Hematopoietic multipotent progenitor cell treated with erythropoietin and hydrocortisone succinate and interleukin-3 and kit ligand, for 17 days (in vitro differentiated cells): ENCODE data around the gene MAP3K5.

ENCODE experiments used
- DNase-seq: peaks from one replicate; pipeline ENCODE4 v3.0.0-alpha.2; 2015; ENCODE audit warnings: low spot score

MAP3K5 gene

DNA sequence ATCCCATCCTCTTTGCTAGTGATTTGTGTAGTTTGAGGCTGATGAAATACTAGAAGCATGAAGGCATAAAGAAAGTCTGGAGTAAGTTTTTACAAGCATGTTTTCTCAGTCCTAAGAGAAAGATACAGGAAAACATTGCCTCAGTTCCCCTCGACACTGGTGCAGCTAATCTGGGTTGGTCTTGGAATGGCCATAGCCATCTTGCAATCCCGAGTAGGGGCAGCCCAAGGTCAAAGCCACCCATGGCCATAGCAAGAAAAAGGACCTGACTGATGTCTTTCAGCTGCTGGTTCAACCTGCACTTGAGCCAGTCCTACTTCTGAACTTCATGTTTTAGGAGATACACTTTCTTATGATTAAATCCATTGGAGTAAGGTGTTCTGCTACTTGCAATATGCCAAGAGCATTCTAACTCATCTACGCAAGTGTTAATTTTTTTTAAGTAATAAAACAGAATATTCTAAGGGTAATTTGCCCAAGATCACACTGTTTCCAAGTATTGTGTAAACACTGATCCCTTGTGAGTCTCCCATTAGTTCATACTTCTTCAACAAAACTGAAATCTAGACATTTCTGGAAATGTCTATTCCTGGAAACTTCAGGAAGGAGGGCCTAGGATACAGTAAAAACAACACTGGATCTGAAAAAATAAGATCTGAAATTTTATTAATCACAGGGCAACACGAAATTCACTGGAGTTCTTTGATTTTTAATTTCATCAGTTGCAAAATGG is 108.9 kb downstream of the MAP3K5 start:
- no peak for DNase-seq

- no peak for DNase-seq
Observed at GRCh38 chr6:136682292-136682691, 110.0 kb downstream of the MAP3K5 start.

DNA sequence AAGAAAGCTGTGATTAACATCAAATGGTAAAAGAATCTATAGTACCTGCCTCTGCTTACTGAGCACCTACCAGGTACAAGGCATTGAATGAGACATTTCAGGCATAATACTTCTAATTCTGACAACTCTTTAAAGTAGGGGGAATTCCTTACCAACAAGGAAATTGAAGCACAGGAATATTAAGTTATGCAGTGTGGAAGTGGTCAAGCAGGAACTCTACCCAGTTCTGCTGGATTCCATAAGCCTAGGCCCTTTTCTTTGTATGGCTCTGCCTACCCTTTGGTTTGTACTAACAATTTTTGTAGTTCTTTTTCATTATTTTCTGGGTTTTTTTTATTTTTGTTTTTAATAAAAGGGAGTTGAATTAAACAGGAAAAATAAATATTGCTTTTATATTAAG is 114.5 kb downstream of the MAP3K5 start:
- no peak for DNase-seq

- no peak for DNase-seq
Observed at GRCh38 chr6:136677344-136677743, 114.9 kb downstream of the MAP3K5 start.

- no peak for DNase-seq
Observed at GRCh38 chr6:136676075-136676474, 116.2 kb downstream of the MAP3K5 start.

DNA sequence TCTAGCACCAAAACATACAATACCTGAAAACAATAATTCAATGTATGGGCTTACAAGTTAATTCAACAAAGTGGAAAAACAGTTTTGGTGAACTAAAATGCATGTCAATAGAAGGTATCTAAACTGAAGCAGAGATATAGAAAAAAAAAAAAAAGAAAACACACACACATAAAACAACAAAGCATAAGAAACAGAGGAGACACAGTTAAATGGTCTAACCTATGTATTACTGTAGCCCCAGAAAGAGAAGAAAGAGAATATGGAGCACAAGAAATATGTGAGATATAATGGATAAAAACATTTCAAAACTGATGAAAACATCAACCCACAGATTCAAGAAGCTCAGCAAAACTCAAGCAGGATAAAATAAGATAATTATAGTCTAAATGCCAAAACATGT is 118.7 kb downstream of the MAP3K5 start:
- no peak for DNase-seq

- no peak for DNase-seq
Observed at GRCh38 chr6:136672144-136672543, 120.1 kb downstream of the MAP3K5 start.

- DNase-seq = no peak
Observed at GRCh38 chr6:136669299-136669699, 123.0 kb downstream of the MAP3K5 start.

DNA sequence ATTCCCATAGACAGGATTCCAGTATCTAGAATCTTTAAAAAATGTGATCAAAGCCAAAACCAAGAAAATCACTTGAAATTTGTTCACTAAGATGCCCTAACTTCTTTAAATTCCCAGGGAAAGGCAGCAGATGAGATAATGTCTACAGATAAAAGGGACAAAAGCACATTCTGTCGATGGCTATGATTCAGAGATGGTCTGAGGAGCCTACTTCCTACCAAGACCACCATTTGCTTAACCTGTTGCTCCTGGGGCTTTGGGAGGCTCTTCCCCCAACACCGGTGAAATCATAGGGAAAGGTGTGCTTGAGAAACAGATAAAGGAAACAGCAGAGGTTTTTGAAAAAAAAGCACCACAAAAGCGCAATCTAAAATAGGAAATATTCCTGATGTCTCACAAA is 123.7 kb downstream of the MAP3K5 start:
- DNase-seq = no peak

DNA sequence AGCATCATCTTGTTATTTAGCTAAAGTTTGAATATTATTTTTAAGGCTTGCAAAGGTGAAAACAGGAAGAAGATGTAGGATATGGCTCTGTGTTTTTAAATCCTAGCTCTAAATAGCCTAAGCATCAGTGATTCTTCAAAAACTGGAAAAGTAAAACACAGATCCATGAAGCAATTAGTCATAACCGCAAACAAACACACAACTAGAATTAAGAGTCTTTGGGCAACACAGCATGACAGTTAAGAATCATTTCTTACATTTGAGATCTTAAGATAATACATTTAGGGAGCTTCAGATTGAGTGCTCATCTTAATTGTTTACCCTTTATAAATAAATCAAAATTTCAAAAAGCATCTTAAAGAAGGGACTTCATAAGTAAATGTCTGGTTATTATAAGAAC is 126.2 kb downstream of the MAP3K5 start:
- DNase-seq = no peak

DNA sequence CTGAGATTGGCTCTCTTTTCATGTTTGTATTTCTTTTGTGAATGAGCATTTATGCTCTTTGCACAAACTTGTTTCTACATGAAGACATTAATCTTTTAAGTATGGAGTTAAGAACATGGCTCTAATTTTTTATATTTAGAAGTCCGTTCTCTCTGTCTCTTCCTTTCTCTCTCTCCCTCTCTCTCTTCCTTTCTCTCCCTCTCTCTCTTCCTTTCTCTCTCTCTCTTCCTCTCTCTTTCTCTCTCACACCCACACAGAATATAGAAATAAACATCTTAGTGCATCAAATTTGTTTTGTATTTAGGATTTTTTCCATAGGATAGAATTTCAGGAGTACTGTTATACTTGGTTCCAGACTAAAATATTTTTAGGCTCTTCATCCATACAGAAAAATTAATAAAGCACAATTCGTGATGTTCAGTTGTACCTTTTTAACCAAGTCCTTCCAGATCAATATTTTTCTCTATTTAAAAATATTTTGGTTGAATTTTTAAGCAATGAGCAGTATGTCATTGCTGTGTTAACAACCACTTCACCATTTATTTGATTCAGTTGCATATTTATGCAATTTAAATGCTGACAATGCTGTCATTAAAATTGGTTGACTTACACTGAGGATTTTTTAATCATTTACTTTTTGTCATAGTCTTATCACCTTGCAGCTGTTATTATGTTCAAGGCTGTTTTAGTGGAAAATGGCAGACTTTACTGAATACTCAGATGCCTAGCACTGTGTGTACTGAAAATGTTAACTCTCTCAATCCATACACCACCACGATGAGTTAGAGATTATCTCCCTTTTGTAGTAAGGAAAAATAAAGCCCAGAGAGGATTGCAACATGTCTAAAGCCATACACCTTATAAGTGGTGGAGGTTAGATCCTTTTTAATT is 129.7 kb downstream of the MAP3K5 start:
- no peak for DNase-seq

DNA sequence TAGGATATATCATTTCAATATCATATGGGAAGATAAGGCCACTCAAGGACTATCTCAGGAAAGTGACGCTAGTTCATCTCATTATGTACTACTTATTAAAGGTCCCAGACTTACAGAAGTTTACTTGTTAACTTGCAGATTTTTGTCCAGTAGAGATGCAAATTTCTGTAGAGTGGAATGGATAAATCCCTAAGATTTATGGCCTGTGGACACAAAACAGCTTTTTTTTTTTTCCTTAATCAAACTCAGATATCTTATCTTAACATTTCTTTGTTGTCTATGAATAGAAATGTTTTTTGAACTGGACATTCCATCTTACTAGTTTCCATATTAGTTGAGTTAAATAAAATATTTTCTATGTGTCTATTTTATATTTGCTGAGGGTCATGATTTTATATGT is 131.6 kb downstream of the MAP3K5 start:
- DNase-seq = no peak

DNA sequence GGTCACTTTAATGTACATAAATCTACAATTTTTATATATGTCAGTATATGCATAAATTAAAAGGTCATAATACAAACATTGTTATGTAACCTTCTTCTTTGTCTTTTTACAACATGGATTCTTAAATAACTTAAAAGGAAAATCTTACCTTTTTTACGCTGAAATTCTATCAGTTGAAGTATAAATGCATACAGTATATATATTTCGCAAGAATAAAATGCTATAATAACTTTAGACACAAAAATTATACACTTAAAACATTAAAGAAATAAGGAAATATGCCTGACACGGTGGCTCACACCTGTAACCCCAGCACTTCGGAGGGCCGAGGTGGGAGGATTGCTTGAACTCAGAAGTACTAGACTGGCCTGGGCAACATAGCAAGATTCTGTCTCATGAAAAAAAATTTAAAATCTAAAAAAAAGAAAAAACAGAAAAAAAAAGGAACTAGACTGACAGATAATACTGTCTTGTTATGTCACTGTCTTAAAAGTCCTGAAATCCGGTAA is 132.2 kb downstream of the MAP3K5 start:
- DNase-seq = no peak

DNA sequence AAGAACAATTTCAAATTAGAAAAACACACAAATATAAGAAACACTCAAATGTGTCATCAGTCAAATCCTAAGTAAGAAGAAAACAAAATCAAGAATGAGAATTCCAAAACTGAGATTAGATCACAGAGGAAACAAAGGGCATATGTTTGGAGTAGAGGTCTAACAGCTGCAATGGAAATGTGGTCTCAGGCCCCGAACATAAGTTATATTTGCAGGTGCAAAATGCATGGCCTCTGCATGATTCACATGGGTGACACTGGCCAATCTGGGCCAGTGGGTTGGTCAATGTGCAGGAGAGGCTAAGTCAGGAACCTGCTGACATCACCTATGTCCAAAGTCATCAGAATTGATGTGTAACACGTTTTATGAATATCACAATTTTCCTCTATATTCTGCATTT is 133.6 kb downstream of the MAP3K5 start:
- DNase-seq = no peak

DNA sequence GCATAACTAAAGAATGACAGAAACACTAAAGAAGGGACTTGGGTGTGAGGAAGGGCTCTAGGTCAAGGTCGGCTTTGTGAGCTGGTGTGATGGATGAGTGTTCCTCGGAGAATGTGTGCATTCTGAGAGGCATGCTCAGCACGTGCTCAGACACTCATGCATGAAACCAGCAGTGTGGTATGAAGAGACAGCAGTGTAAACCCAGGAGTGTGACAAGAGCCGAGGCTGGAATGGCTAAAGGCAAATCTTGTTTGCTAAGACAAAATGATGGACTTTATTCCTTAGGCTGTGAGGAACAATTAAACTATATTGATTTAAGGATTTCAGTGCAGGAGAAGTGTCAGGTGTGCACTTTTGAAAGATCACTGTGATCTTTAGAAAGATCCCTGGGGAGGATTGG is 134.6 kb downstream of the MAP3K5 start:
- no peak for DNase-seq

DNA sequence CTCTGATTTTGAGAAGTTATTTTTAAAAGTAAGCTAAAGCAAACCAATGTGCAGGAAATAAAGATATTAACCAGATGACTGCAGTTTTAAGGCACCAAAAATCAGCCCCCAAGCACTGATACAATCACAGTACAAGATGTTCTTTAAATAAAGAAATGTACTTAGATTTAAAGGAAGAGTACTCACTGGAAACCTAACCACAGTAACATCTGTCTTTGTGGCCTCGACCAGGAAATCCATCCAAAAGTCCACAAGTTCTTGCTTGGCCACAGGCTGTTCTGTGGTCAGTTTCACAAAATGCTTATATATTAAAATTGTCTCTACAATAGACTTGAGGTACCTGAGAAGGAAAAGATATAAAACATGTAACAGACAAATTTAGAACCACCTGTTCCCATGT is 136.2 kb downstream of the MAP3K5 start:
- DNase-seq = no peak

GRCh38 chr6:136655239-136656014 is 136.8 kb downstream of the MAP3K5 start:
- no peak for DNase-seq

- DNase-seq = no peak
Observed at GRCh38 chr6:136654086-136654485, 138.2 kb downstream of the MAP3K5 start.

DNA sequence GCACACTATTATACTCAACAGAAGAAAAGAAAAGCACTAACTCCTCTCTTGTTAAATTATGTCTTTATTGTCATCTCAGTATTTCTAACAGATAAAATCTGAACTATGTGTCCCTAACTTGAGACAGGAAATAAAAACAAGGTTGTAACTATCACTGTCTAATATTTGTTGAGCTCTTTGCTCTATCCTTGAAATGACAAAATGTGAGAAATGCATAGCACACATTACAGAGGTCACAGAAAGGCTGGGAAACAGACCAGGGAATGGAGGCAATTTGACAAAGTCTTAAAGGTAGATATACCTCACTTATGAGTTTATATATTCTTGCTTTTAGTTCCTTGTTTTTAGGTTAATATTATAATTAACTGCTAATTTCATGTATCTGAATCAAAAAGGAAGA is 139.6 kb downstream of the MAP3K5 start:
- no peak for DNase-seq

DNA sequence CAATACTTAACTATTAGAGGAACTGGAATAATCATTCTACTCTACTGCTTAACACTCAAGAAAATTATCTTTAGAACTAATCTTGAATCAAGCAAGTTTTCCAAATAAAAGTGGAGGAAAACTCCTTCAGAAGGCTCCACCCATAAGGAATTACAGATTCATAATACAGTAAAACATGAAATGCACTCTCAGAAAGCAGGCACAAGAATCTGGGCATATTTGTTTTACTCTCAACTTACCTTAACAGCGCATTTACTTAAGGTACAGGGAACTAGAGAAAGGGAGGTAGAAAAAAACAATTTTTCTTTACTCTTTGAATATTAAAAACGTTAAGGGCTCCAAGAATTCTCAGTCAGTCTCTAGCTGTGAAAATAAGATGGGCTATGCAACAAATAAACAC is 140.3 kb downstream of the MAP3K5 start:
- DNase-seq = no peak

- no peak for DNase-seq
Observed at GRCh38 chr6:136647363-136647852, 144.9 kb downstream of the MAP3K5 start.

GRCh38 chr6:136646377-136646776 is 145.9 kb downstream of the MAP3K5 start:
- no peak for DNase-seq
